ENCODE measurements around the gene PRX.
"Not testable (repeated sequence)": the region's sequence is repeated elsewhere in the genome, so short reads cannot be mapped to it uniquely, and the experiment has no call there.

PRX gene

GRCh38 chr19:40389404-40390083, 23.6 kb downstream of the PRX start:
- no peak for DNase-seq

- DNase-seq, result no peak
These were observed 24.7 kb downstream of the PRX start for GRCh38 chr19:40388481-40388880.

GRCh38 chr19:40387155-40387554, 26.0 kb downstream of the PRX start:
- no peak for DNase-seq

- DNase-seq, result no peak
These were observed 29.4 kb downstream of the PRX start for GRCh38 chr19:40383668-40384248.

- no peak for DNase-seq
These were observed 31.9 kb downstream of the PRX start for GRCh38 chr19:40381321-40381720.

- no peak for DNase-seq
These were observed 32.8 kb downstream of the PRX start for GRCh38 chr19:40380199-40381037.

- DNase-seq, result no peak
These were observed 33.6 kb downstream of the PRX start for GRCh38 chr19:40379446-40380198.

- no peak for DNase-seq
These were observed 34.7 kb downstream of the PRX start for GRCh38 chr19:40378509-40378908.

GRCh38 chr19:40377876-40378385, 35.2 kb downstream of the PRX start:
- DNase-seq, result no peak

- DNase-seq, result no peak
These were observed 36.8 kb downstream of the PRX start for GRCh38 chr19:40376286-40376862.

GRCh38 chr19:40374084-40374483, 39.1 kb downstream of the PRX start:
- DNase-seq, result no peak

GRCh38 chr19:40371802-40372122, 41.4 kb downstream of the PRX start:
- no peak for DNase-seq

- no peak for DNase-seq
These were observed 42.0 kb downstream of the PRX start for GRCh38 chr19:40370997-40371801.

GRCh38 chr19:40370253-40370652, 42.9 kb downstream of the PRX start:
- DNase-seq, result not testable (repeated sequence)

- DNase-seq, result no peak
These were observed 43.4 kb downstream of the PRX start for GRCh38 chr19:40369797-40370196.

- no peak for DNase-seq
These were observed 45.4 kb downstream of the PRX start for GRCh38 chr19:40367577-40368434.

- DNase-seq, result no peak
These were observed 46.2 kb downstream of the PRX start for GRCh38 chr19:40366697-40367561.

GRCh38 chr19:40365613-40366401, 47.4 kb downstream of the PRX start:
- peak in 2 of 5 experiments; percentile 26 to 30 for DNase-seq

GRCh38 chr19:40365010-40365409, 48.2 kb downstream of the PRX start:
- DNase-seq, result no peak

Measured in T-helper 2 cell (primary cell).